Erythroblast (primary cell): ENCODE results near the gene PASK.

Experiments used
- GATA1 ChIP-seq: IDR thresholded peaks from 2 replicates; pipeline ENCODE4 v1.6.1; 2011; ENCODE audit warnings: low read depth, mild to moderate bottlenecking, control low read depth, low read length, moderate library complexity
- POLR2A ChIP-seq: IDR thresholded peaks from 2 replicates; pipeline ENCODE4 v1.6.1; 2011; ENCODE audit warnings: mild to moderate bottlenecking, low read length

- TF ChIP-seq POLR2A (no peak), GATA1 (no peak)
Measured at GRCh38 chr2:241129086-241129871, 20.0 kb downstream of the PASK start.
